Measurements from ENCODE around the gene RICTOR.

Gene RICTOR

DNA sequence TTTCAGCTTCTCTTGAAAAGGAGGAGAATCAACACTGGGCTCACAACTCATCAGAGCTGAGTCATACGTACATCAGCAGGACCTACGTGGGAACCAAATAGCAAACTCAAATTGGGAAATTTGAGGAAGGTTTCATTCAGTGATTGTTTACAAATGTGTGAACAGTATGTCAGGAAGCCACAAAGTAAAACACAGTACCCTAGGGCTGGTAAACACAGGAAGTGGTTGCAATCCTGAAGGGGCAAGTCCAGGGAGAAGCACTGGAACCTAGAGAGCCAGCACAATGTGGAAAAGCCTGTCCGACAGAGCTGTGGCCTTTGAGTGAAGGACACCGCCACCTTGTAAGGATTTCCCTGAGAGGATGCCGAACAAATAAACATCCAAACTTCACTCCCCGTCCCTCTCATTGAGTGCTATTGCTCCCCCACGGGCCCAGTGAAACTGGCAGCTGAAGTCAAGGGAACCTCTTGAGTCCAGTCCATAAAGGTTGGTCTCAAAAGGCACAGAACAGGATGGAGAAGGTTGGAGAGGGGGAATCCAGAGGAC, 26.7 kb upstream of the RICTOR start:
- H3K27ac ChIP-seq, result peak overlapping the region; percentile 89
- DNase-seq (ENCODE audit: low read depth, low spot score), result peak; percentile 99

DNA sequence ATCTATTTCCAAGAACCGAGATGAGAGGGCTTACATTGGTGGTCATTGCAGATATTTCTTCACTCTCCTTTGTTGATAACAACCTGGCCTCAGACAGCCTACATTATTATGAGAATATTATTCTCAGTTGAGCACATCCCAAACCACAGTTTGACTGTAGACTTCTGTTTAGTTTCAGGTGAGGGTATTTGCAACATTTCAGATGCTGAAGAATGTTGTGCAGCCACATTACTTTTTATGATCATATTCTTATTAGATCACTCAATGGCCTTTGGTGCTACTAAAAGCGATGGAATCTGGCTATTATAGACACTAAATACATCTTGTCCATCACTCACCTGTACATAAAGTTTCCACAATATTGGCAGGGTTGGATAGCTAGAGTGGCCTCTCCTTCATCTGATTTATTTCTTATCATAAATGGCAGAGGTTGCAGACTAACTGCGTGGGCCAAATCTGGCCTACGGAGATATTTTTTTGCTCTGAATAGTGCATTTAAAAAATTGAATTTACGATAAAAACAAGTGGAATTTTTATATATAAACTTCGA, 26.2 kb upstream of the RICTOR start:
- DNase-seq (ENCODE audit: low read depth, low spot score), result peak; percentile 31
- H3K27ac ChIP-seq, result peak overlapping the region; percentile 89

DNA sequence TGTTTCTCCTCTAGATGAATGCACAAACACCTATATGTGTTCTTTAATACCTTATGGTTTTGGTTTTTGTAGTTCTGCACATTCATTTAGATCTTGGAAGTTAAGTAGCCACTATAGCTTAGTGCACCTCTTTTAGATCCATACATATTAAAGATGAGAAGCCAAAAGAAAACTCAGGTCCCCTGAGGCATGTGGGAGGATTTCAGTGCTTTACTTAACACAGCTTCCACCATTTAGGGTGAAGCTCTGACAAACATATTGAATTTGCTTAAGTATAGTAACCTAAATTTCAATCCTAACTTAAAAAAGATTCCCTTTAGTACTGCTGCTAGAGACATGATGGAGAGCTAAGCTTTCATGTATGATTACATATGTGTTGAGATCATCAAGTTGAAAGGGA, 25.6 kb upstream of the RICTOR start:
- H3K27ac ChIP-seq, result peak overlapping the region; percentile 89
- DNase-seq (ENCODE audit: low read depth, low spot score), result no peak

- peak overlapping the region; percentile 48 for H3K27ac ChIP-seq
- DNase-seq (ENCODE audit: low read depth, low spot score), result no peak
These were observed 19.2 kb upstream of the RICTOR start for GRCh38 chr5:39093352-39093751.

GRCh38 chr5:39092581-39093351, 18.6 kb upstream of the RICTOR start:
- DNase-seq (ENCODE audit: low read depth, low spot score), result peak; percentile 22
- peak overlapping the region; percentile 48 for H3K27ac ChIP-seq

GRCh38 chr5:39091940-39092580, 17.9 kb upstream of the RICTOR start:
- peak overlapping the region; percentile 48 for H3K27ac ChIP-seq
- DNase-seq (ENCODE audit: low read depth, low spot score), result no peak

GRCh38 chr5:39083968-39084367, 9.8 kb upstream of the RICTOR start:
- DNase-seq (ENCODE audit: low read depth, low spot score), result no peak
- no peak overlapping the region for H3K27ac ChIP-seq

- H3K27ac ChIP-seq, result no peak overlapping the region
- no peak for DNase-seq (ENCODE audit: low read depth, low spot score)
These were observed 8.8 kb upstream of the RICTOR start for GRCh38 chr5:39082995-39083394.

DNA sequence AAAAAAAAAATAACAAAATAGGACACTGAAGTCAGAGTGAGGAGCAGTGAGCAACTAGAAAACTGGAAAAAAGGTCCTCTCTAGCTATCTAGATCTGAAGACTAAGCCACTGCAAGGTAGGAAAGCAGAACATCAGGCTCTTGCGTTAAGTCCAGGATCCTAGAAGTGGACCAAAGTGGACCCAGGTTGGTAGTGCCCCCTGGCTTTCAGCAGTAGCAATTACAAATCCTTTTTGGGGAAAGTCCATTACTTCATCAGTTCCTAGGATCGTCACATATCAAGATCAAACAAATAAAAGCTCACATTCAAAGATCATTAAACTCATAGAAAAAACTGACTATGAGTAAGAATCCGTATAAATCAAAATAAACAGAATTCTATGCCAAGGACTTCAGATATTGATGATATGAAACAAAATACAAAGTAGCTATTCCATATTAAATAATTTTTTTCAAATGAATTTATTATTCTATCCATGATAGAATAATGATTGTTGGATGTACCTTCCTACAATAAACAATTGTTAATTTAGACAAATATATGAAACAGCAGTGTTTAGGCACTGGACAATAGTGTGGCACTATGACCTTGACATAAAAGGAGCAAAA, 6.5 kb upstream of the RICTOR start:
- peak; percentile 26 for DNase-seq (ENCODE audit: low read depth, low spot score)
- H3K27ac ChIP-seq, result no peak overlapping the region

DNA sequence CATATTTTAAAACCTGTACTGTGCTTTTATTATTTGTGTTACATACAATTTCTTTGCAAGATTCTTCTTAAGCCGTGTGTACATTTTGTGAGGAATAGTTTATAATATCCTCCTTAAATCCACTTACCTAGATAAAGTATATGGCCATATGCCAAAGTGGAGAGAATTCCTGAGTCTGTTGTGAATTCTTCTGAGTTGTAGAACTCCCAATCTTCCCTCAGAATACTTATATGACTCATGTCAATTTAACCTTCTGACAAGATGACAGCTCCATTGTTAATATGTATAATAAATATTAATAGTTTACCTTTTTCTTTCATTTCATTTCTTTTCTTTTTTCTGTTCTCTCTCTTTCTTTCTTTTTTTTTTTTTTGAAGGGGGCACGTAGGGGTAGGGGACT, 6.0 kb upstream of the RICTOR start:
- DNase-seq (ENCODE audit: low read depth, low spot score), result no peak
- no peak overlapping the region for H3K27ac ChIP-seq

DNA sequence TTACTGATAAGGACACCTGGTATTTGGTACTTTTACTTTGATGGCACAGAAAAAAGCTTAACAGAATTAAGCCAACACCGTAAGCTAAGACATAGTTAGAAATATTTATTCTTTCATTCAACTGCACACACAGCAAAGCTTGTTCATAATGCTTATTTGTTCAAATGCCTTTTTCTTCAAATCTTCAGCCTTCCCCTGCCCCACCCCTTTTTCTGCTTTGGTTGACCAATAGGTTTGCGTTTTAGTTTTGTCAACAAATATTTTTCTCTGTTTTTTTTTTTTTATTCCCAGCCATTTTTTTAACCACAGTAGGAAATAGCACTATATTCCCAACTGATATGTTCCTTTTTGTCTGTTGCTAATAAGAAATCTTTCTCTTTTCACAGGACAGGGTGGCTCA, 4.9 kb upstream of the RICTOR start:
- DNase-seq (ENCODE audit: low read depth, low spot score), result no peak
- H3K27ac ChIP-seq, result no peak overlapping the region

GRCh38 chr5:39076757-39077728, 2.8 kb upstream of the RICTOR start:
- DNase-seq (ENCODE audit: low read depth, low spot score), result no peak

GRCh38 chr5:39076101-39076756, 2.0 kb upstream of the RICTOR start:
- peak overlapping the region; percentile 42 for H3K27ac ChIP-seq
- no peak for DNase-seq (ENCODE audit: low read depth, low spot score)

More at GRCh38 chr5:39076757-39077728, 2.8 kb upstream of the RICTOR start:
- H3K27ac ChIP-seq, result peak overlapping the region; percentile 42

DNA sequence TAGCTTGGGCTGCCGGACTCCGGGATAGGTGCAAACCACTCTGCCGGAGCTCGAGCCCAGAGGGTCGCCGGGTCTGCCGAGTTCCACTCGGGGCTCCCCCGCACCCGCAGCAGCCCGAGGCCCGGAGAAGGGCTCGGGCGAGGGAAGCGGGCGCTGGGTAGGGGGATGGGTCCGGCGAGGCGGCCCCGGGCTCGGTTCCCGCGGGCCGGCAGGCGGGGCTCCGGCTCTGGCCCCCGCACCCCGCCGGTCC, 507 bp downstream of the RICTOR start:
- H3K27ac ChIP-seq, result peak overlapping the region; percentile 90
- DNase-seq (ENCODE audit: low read depth, low spot score), result no peak

GRCh38 chr5:39072925-39073766, 1.1 kb downstream of the RICTOR start:
- peak overlapping the region; percentile 90 for H3K27ac ChIP-seq
- no peak for DNase-seq (ENCODE audit: low read depth, low spot score)

DNA sequence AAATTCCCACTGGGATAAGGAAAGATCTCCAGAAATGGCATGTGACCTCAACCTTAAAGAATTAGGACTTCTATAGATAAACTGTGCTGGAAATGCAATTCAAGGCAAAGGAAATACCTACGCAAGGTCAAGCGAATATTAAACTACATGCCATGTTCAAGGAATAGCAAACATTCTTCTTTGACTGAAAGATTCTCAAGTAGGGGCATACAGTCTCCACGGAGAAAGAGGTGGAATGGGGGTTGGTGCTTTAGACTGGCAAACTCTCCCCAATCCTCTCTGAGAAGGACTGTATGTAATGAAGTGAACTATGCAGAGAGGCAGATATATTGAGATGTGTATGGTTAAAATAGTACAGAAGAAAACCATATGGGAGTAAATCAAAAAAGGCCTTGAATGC, 6.1 kb downstream of the RICTOR start:
- DNase-seq (ENCODE audit: low read depth, low spot score), result no peak

DNA sequence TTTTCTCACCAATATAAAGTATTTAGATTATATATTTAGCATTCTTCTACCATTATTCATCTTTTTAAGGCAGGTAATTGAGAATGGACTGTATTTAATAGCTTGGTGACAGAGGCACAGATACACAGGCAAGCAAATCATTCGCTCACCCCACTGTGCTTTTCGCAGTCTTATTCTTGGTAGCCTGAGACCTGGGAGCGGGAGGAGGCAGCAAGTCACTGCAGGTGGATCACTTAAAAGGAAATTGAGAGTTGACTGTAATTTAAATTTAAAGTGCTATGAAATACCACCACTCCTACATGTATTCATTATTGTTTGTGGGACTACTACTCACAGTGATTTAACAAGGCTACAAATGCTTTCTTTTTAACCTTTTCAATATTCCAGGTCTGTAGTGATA, 9.7 kb downstream of the RICTOR start:
- no peak for DNase-seq (ENCODE audit: low read depth, low spot score)
- H3K27ac ChIP-seq, result no peak overlapping the region

More for the DNA sequence above, 6.1 kb downstream of the RICTOR start:
- H3K27ac ChIP-seq, result no peak overlapping the region

- no peak overlapping the region for H3K27ac ChIP-seq
- no peak for DNase-seq (ENCODE audit: low read depth, low spot score)
These were observed 11.2 kb downstream of the RICTOR start for GRCh38 chr5:39063037-39063436.

- DNase-seq (ENCODE audit: low read depth, low spot score), result no peak
- H3K27ac ChIP-seq, result no peak overlapping the region
These were observed 11.7 kb downstream of the RICTOR start for GRCh38 chr5:39062530-39062929.

Measured in epithelial cell of prostate (primary cell).